SH-SY5Y (cell line): ENCODE results near the gene LRRK1.

ENCODE experiments used
- GATA2 ChIP-seq: IDR thresholded peaks from 2 replicates; pipeline ENCODE4 v1.6.1; 2011; ENCODE audit warnings: mild to moderate bottlenecking, low read depth, low read length
- GATA3 ChIP-seq: IDR thresholded peaks from 2 replicates; pipeline ENCODE4 v1.6.1; 2011; ENCODE audit warnings: low read depth, mild to moderate bottlenecking, low read length, moderate library complexity

The LRRK1 gene

GRCh38 chr15:101071651-101072050, 152.5 kb downstream of the LRRK1 start:
- TF ChIP-seq GATA3 (no peak), GATA2 (no peak)

- no peak for TF ChIP-seq GATA3
- TF ChIP-seq GATA2, result no peak
Measured at GRCh38 chr15:101078669-101079323, 159.6 kb downstream of the LRRK1 start.

DNA sequence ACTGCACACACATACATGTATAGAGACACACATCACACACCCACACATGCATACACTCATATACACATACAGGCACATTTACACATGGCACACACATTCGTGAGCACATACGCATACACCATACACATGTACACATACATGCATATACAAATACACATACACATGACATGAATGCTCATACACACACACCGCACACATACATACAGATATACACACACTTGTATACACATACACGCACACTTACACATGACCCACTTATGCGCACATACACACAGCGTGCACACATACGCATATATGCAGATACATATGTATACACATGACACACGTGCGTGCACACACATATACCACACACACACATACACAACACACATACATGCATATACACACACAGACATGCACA, 162.7 kb downstream of the LRRK1 start:
- TF ChIP-seq GATA2 (no peak), GATA3 (no peak)

DNA sequence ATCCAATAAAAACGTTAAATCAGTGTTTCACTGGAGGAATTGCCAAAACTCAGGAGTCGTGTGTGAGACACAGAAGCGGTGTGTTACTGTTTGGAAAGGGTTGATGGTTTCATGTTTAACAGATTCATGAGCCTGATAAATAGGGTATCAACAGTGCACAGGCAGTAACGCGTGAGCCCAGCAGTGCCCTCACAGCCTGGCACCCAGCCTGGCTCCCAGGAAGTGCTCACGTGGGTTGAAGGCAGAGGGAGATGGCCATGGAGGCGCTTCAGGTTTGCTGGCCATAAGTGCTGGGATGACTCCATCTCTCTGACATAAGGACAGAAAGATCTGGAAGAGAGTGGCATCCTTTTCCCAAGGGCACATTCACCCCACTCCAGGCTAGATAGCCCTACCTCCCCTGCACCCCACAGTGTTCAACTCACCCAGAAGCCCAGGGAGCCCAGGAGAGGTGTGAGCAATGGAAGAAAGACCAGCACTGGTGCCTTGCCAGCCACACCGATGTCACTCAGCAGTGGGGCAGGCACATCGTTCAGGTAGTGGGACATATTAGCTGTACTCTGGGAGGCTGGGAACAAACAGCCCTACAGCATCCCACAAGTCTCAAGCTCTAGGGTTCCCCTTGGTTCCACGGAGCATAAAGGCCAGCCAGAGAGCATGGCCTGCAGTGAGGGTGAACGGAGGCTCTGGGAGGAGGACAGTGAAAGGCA, 164.3 kb downstream of the LRRK1 start:
- TF ChIP-seq GATA2 (no peak), GATA3 (no peak)

DNA sequence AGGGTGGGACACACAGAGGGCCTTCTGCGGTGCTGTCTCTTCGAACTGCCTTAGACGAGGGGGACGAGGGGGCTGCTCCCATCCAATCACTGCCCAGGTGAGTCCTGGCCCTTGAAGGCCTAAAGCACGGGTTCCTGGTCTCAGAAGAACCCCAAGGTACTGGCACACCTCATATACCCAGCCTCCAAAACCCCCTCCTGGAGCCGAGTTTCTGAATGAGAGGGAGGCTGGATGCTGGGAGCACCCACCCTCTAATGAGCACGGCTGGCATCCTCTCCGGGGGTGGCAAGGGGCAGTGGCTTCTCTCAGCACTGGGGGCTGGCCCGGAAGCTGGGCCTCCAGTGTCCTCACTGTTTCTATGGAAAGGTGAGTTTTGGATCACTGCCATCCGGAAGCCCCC, 165.6 kb downstream of the LRRK1 start:
- no peak for TF ChIP-seq GATA2
- no peak for TF ChIP-seq GATA3

- TF ChIP-seq GATA2 (no peak), GATA3 (no peak)
Measured at GRCh38 chr15:101085311-101085700, 166.1 kb downstream of the LRRK1 start.

GRCh38 chr15:101086394-101087171, 167.4 kb downstream of the LRRK1 start:
- no peak for TF ChIP-seq GATA3

- TF ChIP-seq GATA3 (no peak), GATA2 (no peak)
Measured at GRCh38 chr15:101087172-101087769, 168.1 kb downstream of the LRRK1 start.

DNA sequence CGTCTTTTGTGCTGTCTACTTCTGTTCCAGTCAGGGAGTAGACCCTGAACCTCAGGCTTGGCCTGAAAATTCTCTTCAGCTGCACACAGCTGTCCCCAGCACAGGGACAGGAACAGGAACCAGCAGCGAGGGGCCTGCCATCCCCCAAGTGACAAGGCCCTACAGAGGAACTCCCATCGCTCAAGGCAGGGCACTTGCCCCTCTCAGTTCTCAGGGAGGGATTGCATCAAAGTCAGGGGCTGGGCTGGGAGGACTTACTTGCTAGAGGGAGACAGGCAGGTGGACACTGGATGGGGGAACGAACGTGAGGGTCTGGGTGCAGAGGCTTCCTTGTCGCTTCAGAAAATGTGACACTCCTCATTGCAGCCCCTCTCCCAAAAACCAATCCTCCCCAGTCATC, 169.1 kb downstream of the LRRK1 start:
- TF ChIP-seq GATA3, result no peak

DNA sequence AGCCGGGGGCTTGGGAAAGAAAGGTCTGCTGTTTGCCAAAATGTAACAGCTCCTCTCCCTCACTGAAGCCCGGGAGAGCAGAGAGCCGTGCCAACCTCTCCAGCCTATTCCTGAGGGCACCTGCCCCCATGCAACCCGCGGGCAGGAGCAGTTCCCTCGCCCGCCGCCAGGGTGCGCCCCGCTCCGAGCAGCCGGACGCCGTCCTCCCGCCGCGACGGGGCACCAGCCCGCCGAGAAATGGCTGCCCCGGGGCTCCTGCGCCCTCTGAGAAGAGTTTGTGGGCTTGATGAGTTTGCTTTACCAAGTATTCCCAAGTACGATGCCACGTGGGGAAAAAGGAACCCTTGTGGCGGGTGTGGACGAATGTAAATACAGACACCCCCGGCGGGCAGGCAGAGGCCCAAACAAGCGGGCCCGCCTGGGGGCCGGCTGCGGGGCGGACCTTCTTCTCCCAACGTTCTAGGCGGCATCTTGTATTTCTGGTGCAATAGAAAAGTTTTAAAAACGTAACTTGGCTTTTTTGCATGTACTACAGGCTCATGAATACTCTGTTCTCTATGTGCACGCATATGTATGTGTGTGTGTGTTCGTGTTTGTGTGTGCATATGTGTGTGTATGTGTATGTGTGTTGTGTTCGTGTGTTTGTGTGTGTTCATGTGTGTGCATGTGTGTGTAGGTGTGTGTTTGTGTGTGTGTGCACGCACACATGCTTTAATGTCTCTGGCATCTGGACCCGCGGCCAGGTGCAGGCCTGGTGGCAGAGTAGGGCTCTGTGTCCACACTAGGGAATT, 169.8 kb downstream of the LRRK1 start:
- TF ChIP-seq GATA2 (no peak), GATA3 (no peak)

GRCh38 chr15:101089579-101090427, 170.6 kb downstream of the LRRK1 start:
- TF ChIP-seq GATA2 (no peak), GATA3 (no peak)

GRCh38 chr15:101090428-101090790, 171.3 kb downstream of the LRRK1 start:
- TF ChIP-seq GATA3, result no peak
- no peak for TF ChIP-seq GATA2

DNA sequence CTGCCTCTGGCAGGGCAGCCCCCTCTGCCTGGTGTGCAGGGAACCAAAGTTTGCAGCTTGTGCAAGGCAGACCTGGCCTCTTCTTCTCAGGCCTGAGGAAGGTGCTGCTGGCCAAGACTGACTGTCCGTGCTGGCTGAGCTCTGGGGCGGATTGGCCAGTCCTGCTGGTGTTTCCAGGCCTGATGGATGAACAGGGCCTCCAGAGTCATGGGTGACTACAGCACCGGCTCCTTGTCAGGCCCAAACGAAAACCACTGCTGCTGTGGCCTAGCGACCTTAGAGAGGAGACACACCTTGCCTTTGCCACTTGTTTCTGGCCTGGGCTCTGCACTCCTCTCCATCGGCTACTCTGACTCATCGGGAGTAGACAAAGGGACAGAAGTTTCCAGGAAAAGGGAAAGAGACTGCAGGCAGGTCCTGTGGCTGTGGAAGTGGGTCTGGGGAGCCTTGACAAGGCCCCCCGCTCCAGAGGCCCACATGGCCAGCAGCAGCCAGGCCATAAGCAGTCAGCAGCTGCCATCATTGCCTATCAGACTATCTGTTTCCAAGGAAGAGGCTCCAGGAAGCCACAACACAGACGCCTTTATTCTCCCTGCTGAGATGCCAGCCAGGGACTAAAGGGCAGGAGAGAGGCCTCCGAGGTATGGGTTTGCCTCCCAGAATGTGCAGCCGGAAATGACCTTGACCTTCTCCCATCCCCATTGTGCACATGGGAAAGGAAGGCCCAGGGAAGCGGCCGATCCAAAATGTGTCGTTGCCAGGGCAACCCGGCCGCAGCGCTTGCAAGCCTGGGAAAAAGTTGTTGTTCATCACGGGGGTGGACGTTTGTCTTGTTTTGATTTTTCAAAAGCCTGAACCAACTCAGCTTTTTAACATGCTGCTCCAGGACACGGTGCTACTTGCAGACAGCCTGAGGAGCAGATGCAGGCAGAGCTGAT, 172.2 kb downstream of the LRRK1 start:
- TF ChIP-seq GATA2 (no peak), GATA3 (no peak)
